NCI-H748 (cell line): ENCODE measurements around the gene SBK2.
A peak's percentile ranks its signal among the peaks of the same experiment; 100 is the strongest.
"Not testable (repeated sequence)": the region's sequence is repeated elsewhere in the genome, so short reads cannot be mapped to it uniquely, and the experiment has no call there.

Experiments used
- DNase-seq: peaks from one replicate; lab custom pipeline; 2025; ENCODE audit not compliant: unreplicated experiment; lab: John Stamatoyannopoulos, UW

Gene SBK2

GRCh38 chr19:55536951-55537740, at the start of gene SBK2:
Gene SBK2, minus strand, starts transcription at chr19:55537133. Its CDS starts 839 bp downstream, at chr19:55536294.
- no peak for DNase-seq

- peak; percentile 81 for DNase-seq
Measured at GRCh38 chr19:55585658-55586339, 48.9 kb upstream of the SBK2 start.

GRCh38 chr19:55584871-55585270, 47.9 kb upstream of the SBK2 start:
- DNase-seq: no peak

- not testable (repeated sequence) for DNase-seq
Measured at GRCh38 chr19:55583897-55584296, 47.0 kb upstream of the SBK2 start.

GRCh38 chr19:55582284-55582683, 45.4 kb upstream of the SBK2 start:
- DNase-seq: not testable (repeated sequence)

GRCh38 chr19:55581823-55582223, 44.9 kb upstream of the SBK2 start:
- no peak for DNase-seq

- DNase-seq: peak; percentile 25
Measured at GRCh38 chr19:55581145-55581822, 44.4 kb upstream of the SBK2 start.

- DNase-seq: peak; percentile 94
Measured at GRCh38 chr19:55580628-55581144, 43.8 kb upstream of the SBK2 start, which contains the start of gene ZNF579. Gene ZNF579, minus strand, starts transcription at chr19:55580848. Its CDS starts 1,209 bp downstream, at chr19:55579639.

- DNase-seq: peak; percentile 43
Measured at GRCh38 chr19:55579766-55580621, 43.1 kb upstream of the SBK2 start.

GRCh38 chr19:55578761-55579747, 42.1 kb upstream of the SBK2 start:
- no peak for DNase-seq

GRCh38 chr19:55578031-55578760, 41.3 kb upstream of the SBK2 start:
- no peak for DNase-seq

GRCh38 chr19:55576746-55577145, 39.8 kb upstream of the SBK2 start:
- no peak for DNase-seq

GRCh38 chr19:55573929-55574328, 37.0 kb upstream of the SBK2 start:
- DNase-seq: not testable (repeated sequence)

- DNase-seq: not testable (repeated sequence)
Measured at GRCh38 chr19:55569477-55569876, 32.5 kb upstream of the SBK2 start.

- DNase-seq: no peak
Measured at GRCh38 chr19:55567708-55568328, 30.9 kb upstream of the SBK2 start.

GRCh38 chr19:55566823-55567222, 29.9 kb upstream of the SBK2 start:
- DNase-seq: no peak

- DNase-seq: peak; percentile 25
Measured at GRCh38 chr19:55563261-55563690, 26.3 kb upstream of the SBK2 start.

- no peak for DNase-seq
Measured at GRCh38 chr19:55559684-55560083, 22.8 kb upstream of the SBK2 start.
